HG03025 (cell line): Measurements from ENCODE around the gene AMZ2.

Experiments used
- ATAC-seq: cut with Tn5 transposase; IDR thresholded peaks from one replicate; pipeline ENCODE4 v1.9.1; 2021; ENCODE audit warnings: mild to moderate bottlenecking, moderate library complexity; ENCODE audit not compliant: unreplicated experiment, low FRiP score

Gene AMZ2

DNA sequence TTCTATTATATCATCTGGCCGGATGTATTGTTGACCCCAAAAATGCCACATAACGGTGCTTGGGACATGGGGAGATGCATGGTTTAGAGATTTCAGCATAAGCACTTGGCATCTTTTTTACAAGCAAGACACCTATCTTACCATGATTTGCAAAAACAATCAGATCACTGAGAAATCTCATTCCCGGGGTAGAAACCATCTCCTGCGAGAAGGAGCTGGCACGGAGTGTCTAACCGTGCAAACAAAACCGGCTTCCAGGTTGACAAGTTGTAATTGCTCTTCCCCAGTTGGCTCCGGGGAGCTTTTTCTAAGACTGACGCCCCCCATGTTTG is 42.1 kb downstream of the AMZ2 start:
- no peak for ATAC-seq

DNA sequence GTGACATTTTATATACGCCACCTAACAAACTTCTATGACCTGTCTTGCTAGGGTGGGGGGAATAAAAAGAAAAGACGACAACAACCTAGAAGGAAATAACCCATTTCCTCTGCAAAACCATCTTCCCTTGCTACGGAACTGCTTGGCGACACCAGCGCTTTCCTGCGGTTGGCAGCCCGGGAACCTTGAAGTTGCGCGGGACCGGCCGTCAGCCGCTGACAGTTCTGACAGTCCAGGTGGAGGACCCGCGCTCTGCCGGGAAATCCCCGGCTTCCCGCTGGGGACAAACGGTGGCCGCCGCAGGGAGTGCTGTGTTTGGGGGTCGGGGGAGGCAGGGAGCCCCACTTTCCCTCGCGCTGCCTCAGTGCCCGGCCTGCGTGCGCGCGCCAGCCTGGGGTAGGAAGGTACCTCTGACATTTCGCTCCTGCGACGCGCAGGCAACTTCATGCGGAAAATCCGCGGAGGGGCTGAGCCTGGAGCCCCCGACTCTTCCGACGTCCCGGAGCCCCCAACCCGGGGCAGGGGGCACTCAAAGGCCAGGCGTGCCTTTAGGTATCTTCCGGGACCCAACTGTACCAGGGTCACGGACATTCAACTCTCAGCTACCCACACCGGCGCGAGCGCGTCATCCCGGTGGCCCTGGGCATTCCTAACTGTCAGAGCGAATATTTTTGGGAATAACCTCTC is 42.6 kb downstream of the AMZ2 start:
- ATAC-seq = no peak

DNA sequence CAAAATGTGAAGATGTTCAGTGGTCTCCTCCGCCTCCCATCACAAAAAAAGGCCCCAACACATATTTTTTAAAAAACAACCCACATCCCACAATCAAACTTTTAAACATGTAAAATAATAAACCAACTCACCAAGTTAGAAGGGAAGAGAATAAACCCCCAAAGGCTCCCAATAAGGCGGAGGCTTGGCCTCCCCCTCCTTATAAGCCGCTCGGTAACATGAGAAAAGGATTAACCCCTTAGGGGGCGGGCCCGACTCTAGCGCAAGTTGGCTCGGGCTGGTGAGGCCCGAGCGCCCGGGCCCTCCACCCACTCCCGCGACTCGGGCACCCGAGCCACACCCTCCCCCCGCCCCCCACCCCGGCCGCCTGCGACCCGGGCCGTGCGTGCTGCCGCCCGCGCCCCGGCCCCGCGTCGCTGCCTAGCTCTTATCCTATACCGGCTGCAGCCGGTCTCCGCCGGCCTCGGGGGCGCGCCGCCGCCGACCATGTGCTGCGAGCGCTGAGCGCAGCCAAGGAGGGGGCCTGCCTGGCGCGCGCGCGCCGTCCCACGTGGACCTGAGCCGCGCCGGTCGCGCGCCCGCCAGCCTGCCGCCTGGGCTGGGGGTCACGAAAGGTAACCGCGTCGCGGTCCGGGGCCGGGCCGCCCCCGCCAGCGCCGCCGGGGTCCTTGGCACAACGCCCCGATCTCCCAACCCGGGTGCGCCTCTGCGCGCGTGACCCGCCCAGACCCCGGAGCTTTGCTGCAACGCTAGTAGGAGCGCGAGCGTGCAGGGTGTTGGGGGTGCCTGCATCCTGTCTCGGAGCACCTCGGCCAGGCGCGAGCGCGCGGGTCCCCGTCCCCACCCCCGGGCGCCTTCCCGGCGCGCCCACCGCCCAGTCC is 43.4 kb downstream of the AMZ2 start, which contains the start of the genes ARSG and SLC16A6:
Gene ARSG, plus strand, starts transcription at position 541 of the 881 bp plus-strand sequence. CDS start 15,999 bp downstream, outside the sequence.
Gene SLC16A6, minus strand, starts transcription at position 173 of the 881 bp plus-strand sequence. CDS start 12,807 bp downstream, outside the sequence.
- ATAC-seq = peak; percentile 45

DNA sequence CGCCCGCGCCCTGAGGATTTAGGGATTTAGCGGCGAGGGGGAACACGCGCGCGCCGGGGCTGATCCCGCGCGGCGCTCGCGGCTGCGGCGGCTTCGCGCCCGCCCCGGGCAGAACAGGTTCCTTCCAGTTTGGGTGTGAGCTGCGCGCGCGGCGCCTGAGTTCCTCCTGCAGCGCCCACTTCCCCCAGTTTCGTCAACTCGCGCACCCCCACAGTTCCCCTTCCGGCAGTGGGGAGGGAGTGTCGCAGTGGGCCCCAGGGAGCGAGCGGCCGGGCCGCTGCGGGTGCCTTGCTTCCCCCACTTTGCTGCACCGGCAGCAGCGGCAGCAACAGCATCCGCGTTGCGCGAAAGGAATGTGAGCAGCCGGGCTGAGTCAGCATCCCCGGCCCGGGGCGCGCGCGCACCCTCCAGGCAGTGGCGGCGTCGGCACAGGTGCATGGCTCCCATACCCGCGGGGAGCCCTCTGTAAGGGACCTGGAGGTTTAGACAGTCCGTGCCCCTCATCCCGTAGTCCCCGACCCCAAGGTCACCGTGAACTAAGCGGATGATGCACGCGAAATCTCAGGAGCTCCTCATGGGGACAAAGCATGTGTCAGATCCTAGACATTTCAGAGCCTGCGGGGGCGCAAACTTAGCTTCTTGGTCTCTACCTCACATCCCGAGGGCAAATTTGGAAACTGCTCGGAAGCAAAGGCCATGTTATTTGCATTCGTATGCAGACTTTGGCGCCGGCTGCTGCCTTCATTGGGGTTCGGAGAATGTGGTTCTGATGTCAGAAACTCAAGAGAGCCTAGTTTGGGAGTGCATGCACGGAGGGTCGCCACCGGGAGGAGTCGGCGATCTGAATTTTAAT is 44.2 kb downstream of the AMZ2 start:
- peak; percentile 67 for ATAC-seq

DNA sequence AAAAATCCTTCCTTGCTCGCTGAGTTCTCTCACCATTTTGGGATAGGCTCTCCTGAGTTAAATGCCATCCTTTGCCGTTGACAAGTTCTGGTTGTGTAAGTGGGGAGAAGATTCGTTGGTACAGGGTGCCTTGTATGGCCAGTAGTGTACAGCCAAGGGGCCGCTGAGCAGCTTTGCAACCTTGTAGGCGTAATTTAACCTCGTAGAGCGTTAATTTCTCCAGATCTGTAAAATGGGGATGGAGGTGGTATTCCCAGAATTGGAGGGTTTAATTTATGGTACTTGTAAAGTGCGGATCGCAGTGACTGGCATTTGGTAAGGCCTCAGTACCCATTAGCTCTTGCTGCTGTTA is 44.8 kb downstream of the AMZ2 start:
- ATAC-seq = no peak

DNA sequence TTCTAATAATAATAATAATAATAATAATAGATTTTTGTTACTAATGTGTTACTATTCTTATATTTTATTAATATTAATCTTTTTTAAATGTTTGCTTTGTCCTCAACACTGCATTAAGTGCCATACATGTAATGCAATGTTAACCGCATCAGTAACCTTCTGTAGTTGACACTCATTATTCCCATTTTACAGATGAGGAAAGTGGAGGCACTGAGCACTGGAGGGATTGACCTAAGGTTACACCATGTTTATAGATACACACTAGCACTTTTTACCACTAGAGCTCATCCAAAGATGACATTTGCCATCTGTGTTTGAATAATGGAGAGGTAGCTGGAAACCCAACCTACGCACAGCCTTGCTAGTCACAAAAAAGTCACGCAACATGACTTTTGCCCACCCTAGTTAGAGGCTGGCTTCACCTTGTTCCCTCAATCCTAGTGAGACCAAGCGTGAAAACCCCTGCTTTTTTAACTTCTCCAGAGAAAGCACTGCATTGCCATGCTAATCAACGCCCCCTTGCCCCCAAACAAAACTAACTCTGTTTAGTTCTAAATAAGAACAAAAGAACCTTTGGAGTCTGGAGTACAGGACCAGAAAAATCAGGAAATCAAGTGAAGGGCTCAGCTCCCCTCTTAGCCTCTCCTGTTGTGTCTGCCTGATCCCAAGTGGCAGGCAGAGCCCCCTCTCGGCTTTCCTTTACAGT is 45.8 kb downstream of the AMZ2 start:
- no peak for ATAC-seq

DNA sequence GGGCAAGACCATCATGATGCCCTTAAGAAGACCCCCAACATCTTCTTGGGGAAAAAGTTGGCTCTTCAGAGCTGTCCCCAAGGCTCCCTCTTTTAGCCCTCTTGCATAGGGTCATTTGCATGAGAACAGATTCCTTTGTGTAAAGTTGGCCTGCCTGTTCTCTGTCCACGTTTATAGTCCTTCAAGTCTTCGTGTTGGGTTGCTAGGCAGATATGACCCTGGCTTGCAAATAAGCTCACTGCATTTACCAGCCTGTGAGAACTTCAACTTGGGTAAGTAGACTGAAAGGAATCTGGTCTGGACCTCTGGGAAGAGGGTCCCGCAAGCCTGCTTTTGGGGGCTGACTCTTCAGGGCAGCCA is 46.3 kb downstream of the AMZ2 start:
- no peak for ATAC-seq

DNA sequence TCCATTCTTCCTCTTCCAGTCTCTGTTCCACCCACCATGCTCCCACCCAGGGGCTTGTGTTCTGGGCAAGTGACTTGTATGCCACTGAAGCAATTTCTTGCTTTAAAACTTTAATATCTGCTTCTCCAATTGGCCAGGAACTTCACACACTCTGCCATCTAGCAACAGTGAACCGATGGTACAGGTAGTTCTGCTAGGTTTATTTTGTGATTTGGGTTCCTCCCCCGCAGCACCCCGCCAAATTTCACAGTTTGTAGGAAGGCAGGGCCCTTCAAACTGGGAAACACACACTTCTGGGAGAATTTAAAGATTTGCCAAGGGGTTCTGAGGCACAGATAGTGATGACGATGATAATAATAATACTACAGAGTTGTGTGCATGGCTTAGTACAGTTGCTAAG is 46.8 kb downstream of the AMZ2 start:
- ATAC-seq = no peak

DNA sequence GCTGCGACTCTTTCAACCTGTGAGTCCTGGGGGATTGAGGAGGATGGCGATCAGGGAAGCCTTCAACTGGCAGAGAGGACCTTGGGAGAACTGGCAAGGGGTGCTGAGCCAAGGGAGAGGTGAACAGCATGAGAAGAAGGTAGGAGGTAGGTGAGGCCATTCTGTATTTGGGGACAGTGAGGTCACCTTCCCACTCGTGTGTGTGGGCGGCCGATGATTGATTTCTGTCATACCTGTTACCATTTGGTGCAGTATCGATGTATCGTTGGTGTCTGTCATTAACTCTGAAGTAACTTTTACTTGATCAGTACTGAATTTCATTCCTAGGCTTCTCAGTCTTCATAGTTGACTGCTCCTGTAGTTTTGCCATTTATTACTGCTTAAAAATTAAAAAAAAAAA is 47.2 kb downstream of the AMZ2 start:
- ATAC-seq = no peak

DNA sequence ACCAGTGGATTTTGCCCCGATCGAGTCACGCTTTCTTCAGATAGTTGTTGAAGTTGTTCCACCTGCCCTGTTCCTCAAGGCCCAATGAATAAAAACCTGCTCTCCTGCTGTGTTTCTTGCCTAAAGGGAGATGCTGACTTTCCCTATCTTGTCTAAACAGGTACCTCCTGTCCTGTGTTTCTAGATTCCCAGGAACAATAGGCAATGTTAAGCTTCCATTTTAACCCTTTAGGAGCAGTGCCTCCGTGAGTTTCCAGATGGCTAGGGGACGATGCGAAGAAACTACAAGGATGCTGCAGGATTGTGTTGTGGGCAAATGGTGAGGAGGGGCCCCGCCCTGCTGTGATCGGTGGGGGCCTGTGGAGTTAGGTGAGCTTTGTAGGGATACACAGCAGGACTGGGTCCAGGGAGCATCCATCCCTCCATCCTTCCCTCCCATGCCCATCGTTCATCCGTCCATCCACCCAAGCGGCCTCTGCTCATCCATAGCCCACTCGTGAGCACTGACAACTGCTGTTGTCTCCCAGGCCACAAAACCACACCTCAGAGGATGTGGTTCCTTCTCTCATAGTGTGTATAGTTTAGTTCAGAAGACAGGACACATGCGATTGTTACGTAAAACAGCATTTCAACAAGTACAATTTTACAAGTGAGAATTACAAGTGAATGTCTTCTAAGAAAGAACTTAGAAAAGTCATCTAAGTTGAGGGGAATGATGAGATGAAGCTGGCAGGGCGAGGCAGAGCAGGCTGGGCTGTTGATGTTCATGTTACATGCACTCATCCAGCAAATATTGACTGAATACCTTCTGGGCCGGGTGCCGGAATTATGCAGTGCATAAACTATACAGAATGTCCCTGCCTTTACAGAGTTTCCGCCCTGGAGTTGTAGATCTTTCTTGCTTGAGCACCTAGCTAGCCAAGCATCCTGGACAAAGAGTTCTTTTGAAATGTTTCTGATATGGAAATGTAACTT is 48.7 kb downstream of the AMZ2 start:
- no peak for ATAC-seq

DNA sequence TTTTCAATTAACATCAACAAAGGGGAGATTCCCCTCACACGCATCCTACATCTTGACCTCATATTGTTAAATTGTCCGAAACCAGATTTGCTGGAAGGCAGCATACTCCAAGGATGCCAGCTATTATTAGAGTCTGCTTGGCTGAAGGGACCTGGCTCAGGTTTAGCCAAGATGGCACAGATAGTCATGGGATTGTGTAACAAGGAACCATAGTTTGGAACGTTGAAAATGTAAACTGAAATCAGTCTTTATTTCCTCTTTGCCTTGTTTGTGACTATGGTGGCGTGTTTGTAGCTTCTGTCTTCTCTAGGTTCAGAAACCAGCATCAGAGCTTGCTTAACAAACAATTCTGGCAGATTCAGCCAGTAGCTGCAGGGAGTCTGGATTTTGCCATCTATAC is 49.4 kb downstream of the AMZ2 start:
- no peak for ATAC-seq

DNA sequence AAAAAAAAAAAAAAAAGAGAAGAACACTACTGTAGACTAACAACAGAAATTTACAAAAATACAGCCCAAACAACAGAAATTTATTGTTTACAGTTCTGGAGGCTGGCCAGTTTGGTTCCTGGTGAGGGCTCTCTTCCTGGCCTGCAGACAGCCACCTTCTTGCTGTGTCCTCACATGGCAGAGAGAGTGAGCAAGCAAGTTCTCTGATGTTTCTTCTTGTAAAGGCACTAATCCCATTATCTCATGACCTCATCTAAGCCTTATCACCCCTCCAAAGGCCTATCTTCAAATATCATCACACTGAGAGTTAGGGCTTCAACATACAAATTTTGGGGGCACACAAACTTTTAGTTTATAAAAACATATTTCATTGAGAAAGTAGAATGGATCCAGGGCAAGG is 50.8 kb downstream of the AMZ2 start:
- no peak for ATAC-seq

DNA sequence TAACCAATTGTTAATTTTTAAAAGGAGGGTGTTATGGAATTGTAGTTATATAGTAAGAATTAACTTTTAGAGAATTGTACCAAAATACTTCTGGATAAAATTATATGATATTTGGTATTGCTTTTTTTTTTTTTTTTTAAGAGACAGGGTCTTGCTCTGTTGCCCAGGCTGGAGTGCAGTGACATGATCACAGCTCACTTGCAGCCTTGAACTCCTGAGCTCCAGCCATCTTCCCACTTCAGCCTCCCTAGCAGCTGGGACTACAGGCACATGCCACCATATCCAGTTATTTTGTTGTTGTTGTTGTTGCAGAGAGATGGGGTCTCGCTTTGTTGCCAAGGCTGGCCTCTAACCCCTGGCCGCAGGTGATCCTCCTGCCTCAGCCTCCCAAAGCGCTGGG is 52.0 kb downstream of the AMZ2 start:
- ATAC-seq = no peak

DNA sequence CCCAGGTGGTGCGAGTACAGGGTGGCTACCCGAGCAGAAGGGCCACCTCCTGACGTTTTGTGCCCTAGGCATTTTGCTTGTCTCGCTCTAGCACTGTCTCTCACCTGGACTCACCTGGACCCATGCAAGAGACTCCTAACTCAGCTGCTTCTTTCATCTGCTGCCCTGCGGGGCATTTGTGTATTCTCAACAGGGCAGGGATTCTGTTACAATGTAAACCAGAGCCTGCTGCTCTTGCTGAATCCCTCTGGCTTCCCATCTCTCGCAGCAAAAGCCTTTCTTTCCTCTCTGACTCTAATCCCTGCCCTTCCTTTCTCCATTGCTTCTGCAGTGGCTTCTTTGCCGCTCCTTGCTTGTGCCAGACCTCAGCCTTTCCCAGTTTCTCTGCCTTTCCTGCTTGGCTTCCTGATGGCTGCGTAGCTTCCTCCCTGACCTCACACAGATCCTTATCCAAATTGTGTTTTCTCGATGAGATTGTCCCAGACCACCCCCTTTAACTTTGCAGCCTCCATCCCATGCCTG is 53.7 kb downstream of the AMZ2 start:
- ATAC-seq = no peak

DNA sequence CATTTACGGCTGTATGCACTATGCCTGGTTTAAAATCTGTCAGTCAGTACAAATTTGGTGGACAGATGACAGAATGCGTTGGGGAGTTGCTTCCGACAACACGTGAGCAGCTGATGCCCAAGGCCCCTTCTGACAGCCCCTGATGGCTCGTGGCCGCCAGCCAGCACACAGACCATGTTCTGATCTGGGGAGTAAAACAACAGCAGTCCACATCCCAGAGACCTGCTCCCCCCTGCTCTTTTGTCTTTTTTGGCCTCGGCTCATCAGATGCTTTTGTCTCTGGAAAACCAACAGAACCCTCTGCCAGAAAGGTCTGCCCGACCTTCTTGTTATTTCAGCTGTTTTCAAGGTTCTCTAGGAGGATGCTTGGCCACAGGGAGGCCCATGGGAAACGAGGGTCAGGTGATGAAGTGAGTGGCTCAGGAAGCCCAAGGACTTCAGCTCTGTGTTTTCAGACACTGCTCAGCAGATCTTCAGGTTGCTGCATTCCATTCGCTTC is 54.3 kb downstream of the AMZ2 start:
- ATAC-seq = no peak

DNA sequence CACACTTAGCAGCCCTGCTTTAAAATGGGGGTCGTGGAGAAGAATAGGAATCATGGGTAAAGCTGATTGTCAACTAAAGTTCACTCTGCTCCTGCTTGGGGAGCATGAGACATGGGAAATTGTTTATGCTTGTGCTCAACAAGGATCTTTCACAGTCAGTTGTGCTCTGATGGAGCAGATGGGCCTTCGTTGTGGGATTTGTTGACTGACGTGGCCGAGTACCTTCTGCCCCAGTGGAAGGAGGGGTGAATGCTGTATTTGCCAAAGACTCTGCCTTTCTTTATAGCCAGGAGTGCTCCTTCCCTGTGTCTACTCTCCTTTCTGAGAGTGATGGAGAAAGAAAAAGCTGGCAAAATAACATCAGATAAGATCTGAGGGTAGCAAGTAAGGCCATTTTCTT is 54.8 kb downstream of the AMZ2 start:
- ATAC-seq = no peak

DNA sequence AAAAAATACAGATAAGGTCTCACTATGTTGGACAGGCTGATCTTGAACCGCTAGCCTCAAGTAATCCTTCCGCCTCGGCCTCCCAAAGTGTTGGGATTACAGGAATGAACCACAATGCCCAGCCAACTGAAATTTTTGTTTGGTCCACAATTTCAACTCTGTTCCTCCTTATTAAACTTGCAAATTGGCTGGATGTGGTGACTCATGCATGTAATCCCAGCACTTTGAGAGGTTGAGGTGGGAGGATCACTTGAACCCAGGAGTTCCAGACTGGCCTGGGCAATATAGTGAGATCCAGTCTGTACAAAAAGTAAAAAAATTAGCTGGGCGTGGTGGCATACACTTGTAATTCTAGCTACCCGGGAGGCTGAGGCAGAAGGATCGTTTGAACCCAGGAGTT is 56.9 kb downstream of the AMZ2 start:
- ATAC-seq = no peak

DNA sequence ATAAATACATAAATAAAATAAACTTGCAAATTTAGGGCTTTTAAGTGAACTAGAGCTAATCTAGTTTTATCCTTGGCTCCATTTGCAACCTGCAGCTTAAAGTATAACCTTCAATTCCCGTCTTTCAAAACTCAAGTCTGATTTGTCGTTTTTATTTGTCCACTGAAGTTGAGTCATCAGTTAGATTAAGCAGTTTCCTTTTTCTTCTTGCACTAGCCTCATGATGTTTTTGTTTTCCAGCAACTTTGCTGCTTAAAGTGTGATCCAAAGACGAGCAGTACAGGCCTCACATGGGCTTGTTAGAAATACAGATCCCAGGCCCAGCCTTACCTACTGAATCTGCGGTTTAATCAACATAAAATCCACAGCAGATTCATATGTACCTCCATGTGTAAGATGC is 57.3 kb downstream of the AMZ2 start:
- no peak for ATAC-seq
